HuH-7 (cell line): ENCODE data around the gene C1QTNF1.
"Not testable (repeated sequence)": the region's sequence is repeated elsewhere in the genome, so short reads cannot be mapped to it uniquely, and the experiment has no call there.

Experiments
- DNase-seq: peaks from one replicate; pipeline ENCODE4 v3.0.0; 2011; ENCODE audit warnings: low spot score

The C1QTNF1 gene

GRCh38 chr17:79006794-79007503 lies 17.0 kb upstream of the C1QTNF1 start:
- DNase-seq: no peak

GRCh38 chr17:79007504-79008381 lies 16.2 kb upstream of the C1QTNF1 start:
- DNase-seq: no peak

- no peak for DNase-seq
Measured at GRCh38 chr17:79008666-79009387, 15.1 kb upstream of the C1QTNF1 start.

- peak; percentile 94 for DNase-seq
Measured at GRCh38 chr17:79009397-79010303, 14.3 kb upstream of the C1QTNF1 start, which contains the start of gene CANT1. CANT1 (minus strand) TSS chr17:79009764; CDS start chr17:78997622, 12,142 bp downstream.

- no peak for DNase-seq
Measured at GRCh38 chr17:79010304-79010646, 13.7 kb upstream of the C1QTNF1 start.

- no peak for DNase-seq
Measured at GRCh38 chr17:79011451-79012147, 12.4 kb upstream of the C1QTNF1 start.

- no peak for DNase-seq
Measured at GRCh38 chr17:79012563-79013134, 11.3 kb upstream of the C1QTNF1 start.

GRCh38 chr17:79014158-79014758 lies 9.7 kb upstream of the C1QTNF1 start:
- DNase-seq: no peak

- no peak for DNase-seq
Measured at GRCh38 chr17:79017546-79018369, 6.2 kb upstream of the C1QTNF1 start.

- no peak for DNase-seq
Measured at GRCh38 chr17:79018370-79018695, 5.6 kb upstream of the C1QTNF1 start.

- no peak for DNase-seq
Measured at GRCh38 chr17:79019261-79019631, 4.7 kb upstream of the C1QTNF1 start.

GRCh38 chr17:79019632-79020584 lies 4.1 kb upstream of the C1QTNF1 start:
- DNase-seq: no peak

- no peak for DNase-seq
Measured at GRCh38 chr17:79020631-79021301, 3.2 kb upstream of the C1QTNF1 start.

GRCh38 chr17:79021929-79022328 lies 2.0 kb upstream of the C1QTNF1 start:
- not testable (repeated sequence) for DNase-seq

GRCh38 chr17:79022507-79022991 lies 1.4 kb upstream of the C1QTNF1 start:
- DNase-seq: no peak

- no peak for DNase-seq
Measured at GRCh38 chr17:79023180-79023705, 726 bp upstream of the C1QTNF1 start.
